Measurements from ENCODE around the gene GYPC.

GYPC gene

GRCh38 chr2:126717928-126718327 lies 62.0 kb downstream of the GYPC start:
- no peak for TF ChIP-seq CTCF (IDR thresholded peaks at IDR 0.05; ENCODE audit: extremely low read depth, missing control alignments)
- no peak for DNase-seq (ENCODE audit: low spot score)

- TF ChIP-seq CTCF (IDR thresholded peaks at IDR 0.05; ENCODE audit: extremely low read depth, missing control alignments), result no peak
Observed at GRCh38 chr2:126719191-126719832, 63.4 kb downstream of the GYPC start.

GRCh38 chr2:126719833-126720351 lies 63.9 kb downstream of the GYPC start:
- no peak for TF ChIP-seq CTCF (IDR thresholded peaks at IDR 0.05; ENCODE audit: extremely low read depth, missing control alignments)
- no peak for DNase-seq (ENCODE audit: low spot score)

More at GRCh38 chr2:126719191-126719832, 63.4 kb downstream of the GYPC start:
- DNase-seq (ENCODE audit: low spot score), result no peak

- no peak for TF ChIP-seq CTCF (IDR thresholded peaks at IDR 0.05; ENCODE audit: extremely low read depth, missing control alignments)
- no peak for DNase-seq (ENCODE audit: low spot score)
Observed at GRCh38 chr2:126720638-126721037, 64.7 kb downstream of the GYPC start.

- no peak for TF ChIP-seq CTCF (IDR thresholded peaks at IDR 0.05; ENCODE audit: extremely low read depth, missing control alignments)
- DNase-seq (ENCODE audit: low spot score), result no peak
Observed at GRCh38 chr2:126722081-126722480, 66.1 kb downstream of the GYPC start.

- DNase-seq (ENCODE audit: low spot score), result no peak
- no peak for TF ChIP-seq CTCF (IDR thresholded peaks at IDR 0.05; ENCODE audit: extremely low read depth, missing control alignments)
Observed at GRCh38 chr2:126722546-126722945, 66.6 kb downstream of the GYPC start.

GRCh38 chr2:126723281-126723815 lies 67.4 kb downstream of the GYPC start:
- DNase-seq (ENCODE audit: low spot score), result no peak
- no peak for TF ChIP-seq CTCF (IDR thresholded peaks at IDR 0.05; ENCODE audit: extremely low read depth, missing control alignments)
